ENCODE data around the gene TUBA3D.
A peak's percentile ranks its signal among the peaks of the same experiment; 100 is the strongest.

DNA sequence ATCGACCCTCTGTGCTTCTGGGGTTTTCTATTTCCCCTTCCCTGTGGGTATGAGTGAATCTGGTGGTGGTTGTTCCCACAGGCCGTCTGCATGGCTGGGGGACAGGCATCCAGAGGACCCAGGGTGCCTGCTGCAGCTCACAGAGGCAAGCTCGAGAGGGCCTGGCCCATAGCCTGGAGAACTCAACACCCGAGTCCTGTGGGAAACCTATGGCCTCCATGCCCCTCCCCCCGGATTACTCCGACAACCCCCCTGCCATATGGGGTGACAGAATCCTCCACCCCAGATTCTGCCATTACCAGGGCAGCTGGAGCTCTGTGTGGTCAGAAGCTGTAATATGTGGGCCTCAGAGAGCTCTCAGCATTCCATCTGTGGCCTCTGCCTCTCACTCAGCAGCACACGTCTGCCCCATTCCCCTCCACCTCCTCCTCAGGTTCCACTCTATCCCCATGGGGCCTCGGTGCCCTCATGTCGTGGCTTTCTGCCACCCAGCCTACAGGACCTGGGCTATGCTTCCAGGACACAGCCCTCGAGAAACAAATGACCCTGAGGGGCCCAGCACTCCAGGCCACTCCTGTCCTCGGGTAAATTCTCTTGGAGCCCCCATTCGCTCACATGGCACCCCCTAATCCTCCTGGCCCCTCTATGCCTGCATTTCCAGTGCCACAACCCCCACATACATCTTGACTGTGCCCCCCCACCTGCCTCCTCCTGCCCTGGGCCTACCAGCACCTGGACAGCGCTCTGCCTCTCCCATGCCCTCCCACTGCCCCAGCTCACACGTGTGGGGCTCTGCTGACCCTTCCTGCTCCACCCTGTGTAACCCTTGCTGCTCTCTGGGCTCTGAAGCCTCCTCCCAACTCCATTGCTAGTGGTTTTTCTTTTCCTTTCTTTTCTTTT lies 12.6 kb downstream of the TUBA3D start:
- TF ChIP-seq, protein P1, sequence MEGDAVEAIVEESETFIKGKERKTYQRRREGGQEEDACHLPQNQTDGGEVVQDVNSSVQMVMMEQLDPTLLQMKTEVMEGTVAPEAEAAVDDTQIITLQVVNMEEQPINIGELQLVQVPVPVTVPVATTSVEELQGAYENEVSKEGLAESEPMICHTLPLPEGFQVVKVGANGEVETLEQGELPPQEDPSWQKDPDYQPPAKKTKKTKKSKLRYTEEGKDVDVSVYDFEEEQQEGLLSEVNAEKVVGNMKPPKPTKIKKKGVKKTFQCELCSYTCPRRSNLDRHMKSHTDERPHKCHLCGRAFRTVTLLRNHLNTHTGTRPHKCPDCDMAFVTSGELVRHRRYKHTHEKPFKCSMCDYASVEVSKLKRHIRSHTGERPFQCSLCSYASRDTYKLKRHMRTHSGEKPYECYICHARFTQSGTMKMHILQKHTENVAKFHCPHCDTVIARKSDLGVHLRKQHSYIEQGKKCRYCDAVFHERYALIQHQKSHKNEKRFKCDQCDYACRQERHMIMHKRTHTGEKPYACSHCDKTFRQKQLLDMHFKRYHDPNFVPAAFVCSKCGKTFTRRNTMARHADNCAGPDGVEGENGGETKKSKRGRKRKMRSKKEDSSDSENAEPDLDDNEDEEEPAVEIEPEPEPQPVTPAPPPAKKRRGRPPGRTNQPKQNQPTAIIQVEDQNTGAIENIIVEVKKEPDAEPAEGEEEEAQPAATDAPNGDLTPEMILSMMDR (IDR thresholded peaks at IDR 0.05), result no peak
- no peak for TF ChIP-seq FOXM1 (IDR thresholded peaks at IDR 0.05; ENCODE audit: low read depth)
- TF ChIP-seq, protein P2, sequence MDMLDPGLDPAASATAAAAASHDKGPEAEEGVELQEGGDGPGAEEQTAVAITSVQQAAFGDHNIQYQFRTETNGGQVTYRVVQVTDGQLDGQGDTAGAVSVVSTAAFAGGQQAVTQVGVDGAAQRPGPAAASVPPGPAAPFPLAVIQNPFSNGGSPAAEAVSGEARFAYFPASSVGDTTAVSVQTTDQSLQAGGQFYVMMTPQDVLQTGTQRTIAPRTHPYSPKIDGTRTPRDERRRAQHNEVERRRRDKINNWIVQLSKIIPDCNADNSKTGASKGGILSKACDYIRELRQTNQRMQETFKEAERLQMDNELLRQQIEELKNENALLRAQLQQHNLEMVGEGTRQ (IDR thresholded peaks at IDR 0.05; ENCODE audit: borderline replicate concordance, low read depth, low read length), result no peak
- TF ChIP-seq EZH2phosphoT487 (IDR thresholded peaks at IDR 0.05; ENCODE audit: borderline replicate concordance, low read depth), result no peak
- TF ChIP-seq MAX (IDR thresholded peaks at IDR 0.05; ENCODE audit: low read depth), result no peak
- TF ChIP-seq EP300 (IDR thresholded peaks at IDR 0.05; ENCODE audit: borderline replicate concordance in 1 of 2, low read depth in 1 of 2, low read length in 1 of 2), result no peak
- no peak for TF ChIP-seq MXI1 (IDR thresholded peaks at IDR 0.05; ENCODE audit: low read depth, low read length)
- no peak for TF ChIP-seq FOSL2 (IDR thresholded peaks at IDR 0.05; ENCODE audit: borderline replicate concordance, low read depth)
- TF ChIP-seq SMC3 (IDR thresholded peaks at IDR 0.05; ENCODE audit: low read depth, low read length), result no peak
- TF ChIP-seq RCOR1 (IDR thresholded peaks at IDR 0.05; ENCODE audit: low read length), result no peak
- 0 out of 2 replicates have a peak, but pooled peaks have one; percentile 33 for TF ChIP-seq REST (IDR thresholded peaks at IDR 0.05; ENCODE audit: low read depth, low read length)

Measured in SK-N-SH (cell line).